Left lung (tissue), 10 donors: Measurements from ENCODE around the gene EML4. TPM values are rescaled to one million over a fixed set of nuclear protein-coding genes. Genes with fewer than 3 reads are reported as not detected.

ENCODE experiments used
- ATAC-seq: fragments of 200-7000 bp; cut with Tn5 transposase; one replicate; pipeline ENCODE4 v1.9.1; 2020; ENCODE audit warnings: moderate library complexity
- DNase-seq, 4 donors: peaks; one replicate each; pipeline ENCODE4 v3.0.0-alpha.2; 2013 to 2020
- H3K27ac ChIP-seq, 2 donors: fragments of 200-600 bp; sonication (generic) in 1 of 2; one replicate each; pipeline versions ENCODE4 v1.5.0 to v1.8.0; 2020 to 2021
- H3K27me3 ChIP-seq, 2 donors: fragments of 200-600 bp; sonication (generic) in 1 of 2; one replicate each; pipeline versions ENCODE4 v1.5.0 to v1.8.0; 2020 to 2021
- H3K36me3 ChIP-seq, 2 donors: fragments of 200-600 bp; sonication (generic) in 1 of 2; one replicate each; pipeline versions ENCODE4 v1.5.0 to v1.8.0; 2020 to 2021
- H3K4me1 ChIP-seq, 2 donors: fragments of 200-600 bp; one replicate each; pipeline ENCODE4 v1.8.0; 2021
- H3K4me3 ChIP-seq, 2 donors: fragments of 200-600 bp; sonication (generic) in 1 of 2; one replicate each; pipeline versions ENCODE4 v1.5.0 to v1.8.0; 2020 to 2021; ENCODE audit warnings: mild to moderate bottlenecking in 1 of 2
- H3K9me3 ChIP-seq, 2 donors: fragments of 200-600 bp; sonication (generic) in 1 of 2; one replicate each; pipeline versions ENCODE4 v1.5.0 to v1.8.0; 2020 to 2021
- CTCF ChIP-seq, 2 donors: fragments of 200-600 bp; sonication (generic) in 1 of 2; IDR thresholded peaks; one replicate each; pipeline versions ENCODE4 v1.5.0 to v1.8.0; 2021; ENCODE audit warnings: antibody characterized with exemption in 2 of 2
- intact Hi-C, 2 donors: fragments of 100-400 bp; cut with DNase I; formaldehyde crosslinking; loops; one replicate each; pipeline versions ENCODE4 v1.11.2 to v1.14.2; 2022
- polyA plus RNA-seq, 6 donors: library from polyadenylated mRNA; unstranded; fragments of 120-200 nt; gene quantifications; one replicate each; pipeline ENCODE4 v1.2.1, GENCODE V29; 2013; ENCODE audit not compliant: insufficient read length in 6 of 6
- total RNA-seq, 2 donors: library from RNA; stranded (reverse); fragmentation: NEBNext Ultra II Directional; extraction: Animal tissue kit (Norgen Biotek cat#: 25700); gene quantifications; one replicate each; pipeline ENCODE4 v1.2.1, GENCODE V29; 2021
- donor health status: DM: no; HTN: yes; CAD: no.
- donor health status: DM: no; HTN: no; CAD: no.

Gene EML4
- total and polyA plus RNA-seq, 8 donors, result 77.5 to 110 (median 89.5) TPM

- intact Hi-C loops, result loop anchor here in 1 of 2 donors (5.0 kb wide), 1 partner anchor 104 kb away; no protein-coding TSS in a partner anchor
- H3K27ac ChIP-seq, result peak overlapping the region in 1 of 2 donors; percentile 21
Observed at GRCh38 chr2:42200926-42201855, 32.0 kb downstream of the EML4 start.

GRCh38 chr2:42202634-42203008, 33.5 kb downstream of the EML4 start:
- DNase-seq (no peak), ATAC-seq (no peak)
- no peaks in the 10 kb centered on the region for H3K36me3 ChIP-seq
- H3K27me3 ChIP-seq, result no peaks in the 10 kb centered on the region
- no peak overlapping the region for H3K4me3 ChIP-seq
- no peak for TF ChIP-seq CTCF (IDR thresholded peaks at IDR 0.05)
- H3K27ac ChIP-seq, result no peak overlapping the region
- no peaks in the 10 kb centered on the region for H3K9me3 ChIP-seq
- H3K4me1 ChIP-seq, result peaks cover 0 to 40% of the 10 kb centered on the region in 2 donors
- intact Hi-C loops, result loop anchor here in 1 of 2 donors (5.0 kb wide), 1 partner anchor 105 kb away; no protein-coding TSS in a partner anchor

More at GRCh38 chr2:42200926-42201855, 32.0 kb downstream of the EML4 start:
- H3K27me3 ChIP-seq, result no peaks in the 10 kb centered on the region
- no peak overlapping the region for H3K4me3 ChIP-seq
- H3K36me3 ChIP-seq, result no peaks in the 10 kb centered on the region
- no peak for ATAC-seq
- H3K9me3 ChIP-seq, result no peaks in the 10 kb centered on the region
- no peak for TF ChIP-seq CTCF (IDR thresholded peaks at IDR 0.05)
- peaks cover 5 to 51% of the 10 kb centered on the region in 2 donors for H3K4me1 ChIP-seq
- no peak for DNase-seq

GRCh38 chr2:42203792-42204191, 34.6 kb downstream of the EML4 start:
- Histone ChIP-seq H3K27me3 (no peaks in the 10 kb centered on the region), H3K4me1 (peaks cover 0 to 36% of the 10 kb centered on the region in 2 donors), H3K27ac (no peak overlapping the region), H3K9me3 (no peaks in the 10 kb centered on the region), H3K36me3 (no peaks in the 10 kb centered on the region), H3K4me3 (no peak overlapping the region)
- intact Hi-C loops, result loop anchor here in 1 of 2 donors (5.0 kb wide), 1 partner anchor 106 kb away; no protein-coding TSS in a partner anchor
- TF ChIP-seq CTCF (IDR thresholded peaks at IDR 0.05), result no peak
- ATAC-seq (no peak), DNase-seq (no peak)

- no peak for TF ChIP-seq CTCF (IDR thresholded peaks at IDR 0.05)
- intact Hi-C loops, result no loop called here
- Histone ChIP-seq H3K4me1 (peaks cover 0 to 39% of the 10 kb centered on the region in 2 donors), H3K27ac (no peak overlapping the region), H3K36me3 (no peaks in the 10 kb centered on the region), H3K4me3 (no peak overlapping the region), H3K9me3 (no peaks in the 10 kb centered on the region), H3K27me3 (no peaks in the 10 kb centered on the region)
- no peak for DNase-seq
- peak; percentile 43 for ATAC-seq
Observed at GRCh38 chr2:42205337-42205736, 36.2 kb downstream of the EML4 start.

GRCh38 chr2:42207826-42208225, 38.7 kb downstream of the EML4 start:
- H3K9me3 ChIP-seq, result no peaks in the 10 kb centered on the region
- no peak for TF ChIP-seq CTCF (IDR thresholded peaks at IDR 0.05)
- H3K27ac ChIP-seq, result no peak overlapping the region
- DNase-seq, result no peak
- no peaks in the 10 kb centered on the region for H3K27me3 ChIP-seq
- no peak for ATAC-seq
- H3K4me3 ChIP-seq, result no peak overlapping the region
- H3K4me1 ChIP-seq, result peaks cover 0 to 34% of the 10 kb centered on the region in 2 donors
- intact Hi-C loops, result no loop called here
- H3K36me3 ChIP-seq, result no peaks in the 10 kb centered on the region
